ENCODE data around the gene IQCF2. TPM values are rescaled to one million over a fixed set of nuclear protein-coding genes. Genes with fewer than 3 reads are reported as not detected.

The IQCF2 gene
- polyA plus RNA-seq, 3 donors, result not detected

DNA sequence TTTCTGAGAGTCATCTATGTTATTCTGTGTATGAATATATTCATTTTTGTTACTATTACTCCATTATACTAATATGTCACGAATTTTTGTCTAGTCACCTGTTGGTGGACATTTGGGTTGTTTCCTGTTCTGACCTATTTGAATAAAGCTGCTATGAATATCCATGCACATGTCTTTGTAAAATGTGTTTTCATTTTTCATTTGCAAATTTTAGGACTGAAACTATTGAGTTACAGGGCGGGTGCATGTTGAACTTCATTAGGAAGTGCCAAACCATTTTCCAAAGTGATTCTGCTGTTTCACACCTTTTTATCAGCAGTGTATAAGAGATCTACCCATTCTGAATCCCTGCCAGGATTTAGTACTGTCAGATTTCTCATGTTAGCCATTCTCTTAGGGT is 44.7 kb upstream of the IQCF2 start:
- DNase-seq, result no peak
- H3K9me3 Mint-ChIP-seq, result peaks cover 0 to 8% (median 2%) of the 10 kb centered on the region in 7 donors
- TF ChIP-seq CTCF (IDR thresholded peaks at IDR 0.05), result no peak
- H3K36me3 Mint-ChIP-seq, result no peaks in the 10 kb centered on the region
- no peaks in the 10 kb centered on the region for H3K4me1 Mint-ChIP-seq
- Histone ChIP-seq H3K79me2 (ENCODE audit: insufficient read depth, low read length) (no peaks in the 10 kb centered on the region), H3K9ac (ENCODE audit: insufficient read depth, low read length, poor library complexity, severe bottlenecking) (no peak overlapping the region), H4K20me1 (ENCODE audit: insufficient read depth, low read length) (no peaks in the 10 kb centered on the region), H2AFZ (ENCODE audit: insufficient read depth, low read depth, low read length, poor library complexity, severe bottlenecking) (no peak overlapping the region), H3K9me3 (replicated peaks in 1 of 2; ENCODE audit: control insufficient read depth in 1 of 2, insufficient read depth in 1 of 2, low read length in 2 of 2) (no peaks in the 10 kb centered on the region), H3K36me3 (replicated peaks in 1 of 2; ENCODE audit: control insufficient read depth in 1 of 2, insufficient read depth in 2 of 2, low read length in 2 of 2) (no peaks in the 10 kb centered on the region), H3K27me3 (ENCODE audit: control insufficient read depth in 2 of 2, insufficient read depth in 2 of 2, low read length in 2 of 2) (no peaks in the 10 kb centered on the region), H3K4me3 (replicated peaks in 1 of 3; ENCODE audit: low read depth in 2 of 3, low read length in 3 of 3) (no peak overlapping the region), H3K4me1 (ENCODE audit: control insufficient read depth in 1 of 2, insufficient read depth in 2 of 2, low read length in 2 of 2) (no peaks in the 10 kb centered on the region), H3K27ac (ENCODE audit: low read depth in 1 of 2, low read length in 2 of 2) (no peak overlapping the region), H3K4me2 (replicated peaks; ENCODE audit: extremely low read depth, low read length, poor library complexity, severe bottlenecking) (no peak overlapping the region)
- H3K27ac Mint-ChIP-seq, result no peak overlapping the region
- no peak overlapping the region for H3K4me3 Mint-ChIP-seq
- intact Hi-C loops (cut with micrococcal nuclease), result no loop called here
- peaks cover 4 to 11% (median 10%) of the 10 kb centered on the region in 3 donors for H3K27me3 Mint-ChIP-seq (ENCODE audit: low read depth in 3 of 3)
- 100% methylated on average over 1 of the region's 2 CpGs for WGBS (ENCODE audit: insufficient coverage)

- H3K27ac Mint-ChIP-seq, result no peak overlapping the region
These were observed 44.0 kb upstream of the IQCF2 start for GRCh38 chr3:51817375-51817774.

More at GRCh38 chr3:51817375-51817774, 44.0 kb upstream of the IQCF2 start:
- no peak overlapping the region for H3K4me2 ChIP-seq (replicated peaks; ENCODE audit: extremely low read depth, low read length, poor library complexity, severe bottlenecking)
- H3K27ac ChIP-seq (ENCODE audit: low read depth in 1 of 2, low read length in 2 of 2), result no peak overlapping the region
- Mint-ChIP-seq H3K27me3 (ENCODE audit: low read depth in 3 of 3) (peaks cover 4 to 12% (median 11%) of the 10 kb centered on the region in 3 donors), H3K9me3 (peaks cover 0 to 9% (median 2%) of the 10 kb centered on the region in 7 donors), H3K4me1 (no peaks in the 10 kb centered on the region), H3K36me3 (no peaks in the 10 kb centered on the region), H3K4me3 (no peak overlapping the region)
- no peaks in the 10 kb centered on the region for H3K4me1 ChIP-seq (ENCODE audit: control insufficient read depth in 1 of 2, insufficient read depth in 2 of 2, low read length in 2 of 2)
- intact Hi-C loops (cut with micrococcal nuclease), result no loop called here
- no peak overlapping the region for H3K4me3 ChIP-seq (replicated peaks in 1 of 3; ENCODE audit: low read depth in 2 of 3, low read length in 3 of 3)
- H2AFZ ChIP-seq (ENCODE audit: insufficient read depth, low read depth, low read length, poor library complexity, severe bottlenecking), result no peak overlapping the region
- H3K27me3 ChIP-seq (ENCODE audit: control insufficient read depth in 2 of 2, insufficient read depth in 2 of 2, low read length in 2 of 2), result no peaks in the 10 kb centered on the region
- 100% methylated on average over 1 of the region's 2 CpGs for WGBS (ENCODE audit: insufficient coverage)
- TF ChIP-seq CTCF (IDR thresholded peaks at IDR 0.05), result no peak
- no peaks in the 10 kb centered on the region for H3K9me3 ChIP-seq (replicated peaks in 1 of 2; ENCODE audit: control insufficient read depth in 1 of 2, insufficient read depth in 1 of 2, low read length in 2 of 2)
- DNase-seq, result no peak
- no peaks in the 10 kb centered on the region for H3K79me2 ChIP-seq (ENCODE audit: insufficient read depth, low read length)
- no peak overlapping the region for H3K9ac ChIP-seq (ENCODE audit: insufficient read depth, low read length, poor library complexity, severe bottlenecking)
- H3K36me3 ChIP-seq (replicated peaks in 1 of 2; ENCODE audit: control insufficient read depth in 1 of 2, insufficient read depth in 2 of 2, low read length in 2 of 2), result no peaks in the 10 kb centered on the region
- no peaks in the 10 kb centered on the region for H4K20me1 ChIP-seq (ENCODE audit: insufficient read depth, low read length)

Data from CD14-positive monocyte (primary cell).